Stomach (tissue), 9 donors: ENCODE results near the gene TYK2. TPM values are rescaled to one million over a fixed set of nuclear protein-coding genes. Genes with fewer than 3 reads are reported as not detected.

ENCODE experiments used
- DNase-seq, 2 donors: peaks; one replicate each; pipeline versions ENCODE4 v3.0.0 to v3.0.0-alpha.2; 2013 to 2019
- H3K27ac ChIP-seq, 5 donors: fragments of 200-600 bp in 4 of 5; sonication (generic) in 4 of 5; one replicate each; pipeline ENCODE4 v1.5.1; 2013 to 2019; ENCODE audit warnings: mild to moderate bottlenecking in 1 of 5, moderate library complexity in 1 of 5
- H3K27me3 ChIP-seq, 3 donors: fragments of 200-600 bp; sonication (generic); one replicate each; pipeline ENCODE4 v1.5.1; 2017 to 2019; ENCODE audit warnings: mixed run types in 1 of 3
- H3K36me3 ChIP-seq, 4 donors: fragments of 200-600 bp; sonication (generic); 1 replicate in 3 of 4; 2 replicates in 1 of 4; pipeline ENCODE4 v1.5.1; 2016 to 2019
- H3K4me1 ChIP-seq, 4 donors: fragments of 200-600 bp; sonication (generic); one replicate each; pipeline ENCODE4 v1.5.1; 2016 to 2019
- H3K4me3 ChIP-seq, 4 donors: fragments of 200-600 bp; sonication (generic) in 3 of 4; one replicate each; pipeline ENCODE4 v1.5.1; 2016 to 2019; ENCODE audit warnings: mild to moderate bottlenecking in 1 of 4
- H3K9me3 ChIP-seq, 4 donors: fragments of 200-600 bp; sonication (generic); one replicate each; pipeline ENCODE4 v1.5.1; 2016 to 2019
- CTCF ChIP-seq, 7 experiments: fragments of 450-650 bp in 4 of 7; fragments of 200-600 bp in 3 of 7; sonication (generic) in 3 of 7; IDR thresholded peaks; one replicate each; pipeline ENCODE4 v1.5.1; 2016 to 2019; ENCODE audit warnings: antibody characterized with exemption in 7 of 7, control low read depth in 2 of 7, mild to moderate bottlenecking in 1 of 7
- EP300 ChIP-seq: sonication (generic); formaldehyde crosslinking; IDR thresholded peaks from one replicate; pipeline ENCODE4 v1.6.1; 2017; ENCODE audit warnings: antibody characterized with exemption
- POLR2A ChIP-seq, 4 donors: fragments of 450-650 bp; IDR thresholded peaks; one replicate each; pipeline ENCODE4 v1.6.1; 2016; ENCODE audit warnings: antibody characterized with exemption in 4 of 4, control low read depth in 2 of 4, mild to moderate bottlenecking in 1 of 4, moderate library complexity in 1 of 4
- POLR2AphosphoS5 ChIP-seq, 3 donors: sonication (generic); formaldehyde crosslinking; IDR thresholded peaks; one replicate each; pipeline ENCODE4 v1.6.1; 2016; ENCODE audit warnings: antibody characterized with exemption in 3 of 3
- WGBS, 5 donors: extraction: QIAGEN DNeasy Blood & Tissue Kit in 3 of 5; methylation state at CpG; one replicate each; pipeline versions ENCODE4 v1.1.5 to v1.1.7; 2013 to 2018; 5-methylcytosine and 5-hydroxymethylcytosine counted together
- intact Hi-C: fragments of 100-400 bp; cut with DNase I; formaldehyde crosslinking; loops from one replicate; pipeline ENCODE4 v1.15.1; 2023; ENCODE audit warnings: low total_unique reads
- polyA plus RNA-seq, 3 donors: library from polyadenylated mRNA; stranded (reverse); fragments of 200-250 nt; gene quantifications; one replicate each; pipeline ENCODE4 v1.2.3, GENCODE V29; 2013
- total RNA-seq, 5 donors: library from RNA; depleted of rRNA; stranded (reverse); fragments of >200 nt; gene quantifications; one replicate each; pipeline versions ENCODE4 v1.1.0 to v1.2.3, GENCODE V29; 2014 to 2016
- donor health status: healthy with polysubstance abuse.
- donor health status: Bipolar disorder and iron deficiency.
- donor health status: healthy.

The TYK2 gene
- total and polyA plus RNA-seq, 8 donors: 45.2 to 365 (median 138) TPM

- peaks cover 47 to 69% (median 65%) of the 10 kb centered on the region in 4 donors for H3K36me3 ChIP-seq
These were observed 62.4 kb downstream of the TYK2 start for GRCh38 chr19:10317857-10318462.

GRCh38 chr19:10317045-10317856 lies 63.1 kb downstream of the TYK2 start:
- H3K27me3 ChIP-seq: no peaks in the 10 kb centered on the region
- TF ChIP-seq EP300 (no peak), CTCF (IDR thresholded peaks at IDR 0.05) (no peak), POLR2A (IDR thresholded peaks at IDR 0.05) (no peak), POLR2AphosphoS5 (IDR thresholded peaks at IDR 0.05) (no peak)
- WGBS, 5 donors: 81 to 88% (median 83%) methylated on average over 25 to 29 of the region's 29 CpGs
- peaks cover 41 to 66% (median 61%) of the 10 kb centered on the region in 4 donors for H3K36me3 ChIP-seq
- no peak overlapping the region for H3K4me3 ChIP-seq
- no peaks in the 10 kb centered on the region for H3K9me3 ChIP-seq
- H3K4me1 ChIP-seq: peaks cover 13 to 22% (median 15%) of the 10 kb centered on the region in 4 donors
- no peak overlapping the region for H3K27ac ChIP-seq
- DNase-seq: no peak
- intact Hi-C loops: no loop called here

More at GRCh38 chr19:10317857-10318462, 62.4 kb downstream of the TYK2 start:
- H3K27ac ChIP-seq: no peak overlapping the region
- no peak overlapping the region for H3K4me3 ChIP-seq
- WGBS, 5 donors: 86 to 95% (median 94%) methylated on average over 14 to 15 of the region's 15 CpGs
- H3K4me1 ChIP-seq: peaks cover 13 to 22% (median 15%) of the 10 kb centered on the region in 4 donors
- intact Hi-C loops: no loop called here
- H3K9me3 ChIP-seq: no peaks in the 10 kb centered on the region
- H3K27me3 ChIP-seq: no peaks in the 10 kb centered on the region
- no peak for DNase-seq
- TF ChIP-seq POLR2AphosphoS5 (IDR thresholded peaks at IDR 0.05) (no peak), CTCF (IDR thresholded peaks at IDR 0.05) (no peak), EP300 (no peak), POLR2A (IDR thresholded peaks at IDR 0.05) (no peak)

- DNase-seq: no peak
- Histone ChIP-seq H3K4me3 (peak overlapping the region; percentile 71 to 99 (median 84)), H3K27ac (peak overlapping the region in 4 of 5 donors; percentile 52 to 79 (median 68)), H3K9me3 (no peaks in the 10 kb centered on the region), H3K4me1 (peaks cover 13 to 22% (median 15%) of the 10 kb centered on the region in 4 donors), H3K36me3 (peaks cover 33 to 58% (median 53%) of the 10 kb centered on the region in 4 donors), H3K27me3 (no peaks in the 10 kb centered on the region)
- intact Hi-C loops: no loop called here
- TF ChIP-seq EP300 (no peak), CTCF (IDR thresholded peaks at IDR 0.05) (no peak), POLR2A (IDR thresholded peaks at IDR 0.05) (no peak), POLR2AphosphoS5 (IDR thresholded peaks at IDR 0.05) (no peak)
- 62 to 69% (median 62%) methylated on average over 13 to 19 of the region's 19 CpGs for WGBS, 5 donors
These were observed 63.9 kb downstream of the TYK2 start for GRCh38 chr19:10316229-10317044.
